Activated CD8-positive, alpha-beta T cell treated with anti-CD3 and anti-CD28 coated beads for 36 hours (primary cell): ENCODE results near the gene MVD. TPM values are rescaled to one million over a fixed set of nuclear protein-coding genes. Genes with fewer than 3 reads are reported as not detected.

Experiments
- ATAC-seq: fragments of 200-7000 bp; cut with Tn5 transposase; one replicate; pipeline ENCODE4 v1.10.0; 2021; ENCODE audit warnings: mild to moderate bottlenecking, moderate library complexity
- CTCF ChIA-PET: fragments of 350-600 bp; sonication (Branson Sonifier 250); formaldehyde crosslinking; loops from one replicate; lab custom pipeline; 2021; ENCODE audit warnings: antibody characterized with exemption; lab: Charles Lee
- POLR2A ChIA-PET: fragments of 350-600 bp; sonication (Branson Sonifier 250); formaldehyde crosslinking; loops from one replicate; lab custom pipeline; 2021; ENCODE audit warnings: antibody characterized with exemption; lab: Charles Lee
- DNase-seq: peaks from one replicate; pipeline ENCODE4 v3.0.0-alpha.2; 2020
- H3K27ac Mint-ChIP-seq: one replicate; pipeline ENCODE4 v1.8.0; 2021; ENCODE audit warnings: mild to moderate bottlenecking, mixed read lengths
- H3K27me3 Mint-ChIP-seq: one replicate; pipeline ENCODE4 v1.8.0; 2021; ENCODE audit warnings: mixed read lengths
- H3K36me3 Mint-ChIP-seq: one replicate; pipeline ENCODE4 v1.8.0; 2021; ENCODE audit warnings: low read depth, mixed read lengths
- H3K4me1 Mint-ChIP-seq: one replicate; pipeline ENCODE4 v1.8.0; 2021; ENCODE audit warnings: low read depth, mixed read lengths
- H3K4me3 Mint-ChIP-seq: one replicate; pipeline ENCODE4 v1.8.0; 2021; ENCODE audit warnings: mild to moderate bottlenecking, moderate library complexity, mixed read lengths
- H3K9me3 Mint-ChIP-seq: one replicate; pipeline ENCODE4 v1.8.0; 2021; ENCODE audit warnings: mixed read lengths
- intact Hi-C: fragments of 100-400 bp; cut with micrococcal nuclease; formaldehyde crosslinking; loops from one replicate; pipeline ENCODE4 v1.10.0; 2022
- total RNA-seq, 2 experiments: library from RNA; stranded (reverse); gene quantifications; one replicate each; pipeline ENCODE4 v1.2.3, GENCODE V29; 2021
- TF ChIP-seq, protein P1 (sequence below): fragments of 200-600 bp; IDR thresholded peaks from one replicate; pipeline ENCODE4 v1.8.0; 2022; ENCODE audit warnings: antibody characterized with exemption, mild to moderate bottlenecking

MVD gene
- total RNA-seq, 2 experiments from 2014 or later = 83.1 to 89.9 TPM

DNA sequence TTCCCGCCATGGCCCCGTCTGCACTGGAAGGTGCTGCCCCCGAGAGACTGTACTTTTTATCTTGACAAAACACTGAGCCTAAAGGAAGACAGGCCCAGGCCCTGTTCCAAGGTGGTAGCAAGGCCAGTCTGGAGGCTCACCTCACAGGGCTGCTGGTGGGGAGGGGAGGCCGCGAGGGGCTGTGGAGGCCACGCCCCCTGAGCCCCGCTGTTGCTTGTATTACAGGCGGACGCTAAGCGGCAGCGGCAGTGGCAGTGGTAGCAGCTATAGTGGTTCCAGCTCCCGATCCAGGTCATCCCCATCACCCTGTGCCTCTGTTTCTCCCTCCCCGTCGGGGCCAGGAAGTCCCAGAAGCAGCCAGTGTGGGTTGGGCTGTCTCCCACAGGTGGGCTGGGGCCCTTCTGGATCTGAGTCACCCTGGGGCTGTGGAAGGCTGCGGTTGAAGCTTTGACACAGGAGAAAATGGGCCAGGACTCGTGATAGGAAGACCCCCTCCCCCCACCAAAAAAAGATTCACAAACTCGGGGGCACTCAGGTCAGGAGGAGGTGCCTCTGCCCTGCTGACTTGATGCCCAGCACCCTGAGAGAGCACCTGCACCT is 37.8 kb downstream of the MVD start:
- H3K9me3 Mint-ChIP-seq = no peaks in the 10 kb centered on the region
- H3K4me1 Mint-ChIP-seq = peaks cover 12% of the 10 kb centered on the region
- DNase-seq (no peak), ATAC-seq (no peak)
- H3K27me3 Mint-ChIP-seq = no peaks in the 10 kb centered on the region
- intact Hi-C loops = no loop called here
- TF ChIP-seq, protein P1, sequence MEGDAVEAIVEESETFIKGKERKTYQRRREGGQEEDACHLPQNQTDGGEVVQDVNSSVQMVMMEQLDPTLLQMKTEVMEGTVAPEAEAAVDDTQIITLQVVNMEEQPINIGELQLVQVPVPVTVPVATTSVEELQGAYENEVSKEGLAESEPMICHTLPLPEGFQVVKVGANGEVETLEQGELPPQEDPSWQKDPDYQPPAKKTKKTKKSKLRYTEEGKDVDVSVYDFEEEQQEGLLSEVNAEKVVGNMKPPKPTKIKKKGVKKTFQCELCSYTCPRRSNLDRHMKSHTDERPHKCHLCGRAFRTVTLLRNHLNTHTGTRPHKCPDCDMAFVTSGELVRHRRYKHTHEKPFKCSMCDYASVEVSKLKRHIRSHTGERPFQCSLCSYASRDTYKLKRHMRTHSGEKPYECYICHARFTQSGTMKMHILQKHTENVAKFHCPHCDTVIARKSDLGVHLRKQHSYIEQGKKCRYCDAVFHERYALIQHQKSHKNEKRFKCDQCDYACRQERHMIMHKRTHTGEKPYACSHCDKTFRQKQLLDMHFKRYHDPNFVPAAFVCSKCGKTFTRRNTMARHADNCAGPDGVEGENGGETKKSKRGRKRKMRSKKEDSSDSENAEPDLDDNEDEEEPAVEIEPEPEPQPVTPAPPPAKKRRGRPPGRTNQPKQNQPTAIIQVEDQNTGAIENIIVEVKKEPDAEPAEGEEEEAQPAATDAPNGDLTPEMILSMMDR = no peak
- no peak overlapping the region for H3K27ac Mint-ChIP-seq
- H3K4me3 Mint-ChIP-seq = no peak overlapping the region
- POLR2A ChIA-PET = interaction anchor here (1.0 kb wide), 1 partner anchor 12 kb away, joined by 3 read pairs; no protein-coding TSS in a partner anchor
- CTCF ChIA-PET = interaction anchor here (1.3 kb wide), 1 partner anchor 60 kb away, joined by 3 read pairs; no protein-coding TSS in a partner anchor
- peaks cover 33% of the 10 kb centered on the region for H3K36me3 Mint-ChIP-seq

DNA sequence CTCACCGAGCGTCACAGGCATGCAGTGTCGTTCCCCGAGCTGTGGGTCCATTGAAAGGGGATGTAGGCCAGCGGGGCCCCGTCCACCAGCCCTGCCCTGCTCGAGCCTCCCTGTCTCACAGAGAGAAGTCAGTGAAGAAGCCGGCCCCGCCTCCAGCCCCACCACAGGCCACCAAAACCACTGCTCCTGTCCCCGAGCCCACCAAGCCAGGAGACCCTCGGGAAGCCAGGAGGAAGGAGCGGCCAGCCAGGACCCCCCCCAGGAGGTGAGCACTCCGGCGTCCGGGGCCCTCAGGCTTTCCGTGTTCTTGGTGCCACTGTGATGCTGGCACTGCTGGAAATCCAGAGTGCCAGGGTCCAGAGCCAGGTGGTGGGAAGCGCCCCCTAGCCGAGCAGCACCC is 38.4 kb downstream of the MVD start:
- ChIA-PET CTCF (interaction anchor here (1.3 kb wide), 1 partner anchor 61 kb away, joined by 3 read pairs; no protein-coding TSS in a partner anchor), POLR2A (interaction anchor here (1.0 kb wide), 1 partner anchor 12 kb away, joined by 3 read pairs; no protein-coding TSS in a partner anchor)
- Mint-ChIP-seq H3K9me3 (no peaks in the 10 kb centered on the region), H3K4me3 (no peak overlapping the region), H3K36me3 (peaks cover 39% of the 10 kb centered on the region), H3K27me3 (no peaks in the 10 kb centered on the region), H3K27ac (no peak overlapping the region), H3K4me1 (peaks cover 18% of the 10 kb centered on the region)
- TF ChIP-seq, protein P1 = no peak
- ATAC-seq (no peak), DNase-seq (no peak)
- intact Hi-C loops = no loop called here

GRCh38 chr16:88623858-88624257 is 39.0 kb downstream of the MVD start:
- H3K4me3 Mint-ChIP-seq = no peak overlapping the region
- ATAC-seq = no peak
- H3K27me3 Mint-ChIP-seq = no peaks in the 10 kb centered on the region
- peaks cover 24% of the 10 kb centered on the region for H3K4me1 Mint-ChIP-seq
- no peak for DNase-seq
- intact Hi-C loops = no loop called here
- ChIA-PET CTCF (no interaction called here), POLR2A (no interaction called here)
- no peaks in the 10 kb centered on the region for H3K9me3 Mint-ChIP-seq
- H3K36me3 Mint-ChIP-seq = peaks cover 41% of the 10 kb centered on the region
- H3K27ac Mint-ChIP-seq = no peak overlapping the region
- TF ChIP-seq, protein P1 = no peak

- ATAC-seq (no peak), DNase-seq (no peak)
- CTCF ChIA-PET = no interaction called here
- H3K27me3 Mint-ChIP-seq = no peaks in the 10 kb centered on the region
- POLR2A ChIA-PET = no interaction called here
- intact Hi-C loops = no loop called here
- H3K27ac Mint-ChIP-seq = no peak overlapping the region
- TF ChIP-seq, protein P1 = no peak
- H3K4me3 Mint-ChIP-seq = no peak overlapping the region
- H3K9me3 Mint-ChIP-seq = no peaks in the 10 kb centered on the region
- H3K36me3 Mint-ChIP-seq = peaks cover 41% of the 10 kb centered on the region
- H3K4me1 Mint-ChIP-seq = peaks cover 25% of the 10 kb centered on the region
These were observed 40.0 kb downstream of the MVD start for GRCh38 chr16:88622866-88623265.

DNA sequence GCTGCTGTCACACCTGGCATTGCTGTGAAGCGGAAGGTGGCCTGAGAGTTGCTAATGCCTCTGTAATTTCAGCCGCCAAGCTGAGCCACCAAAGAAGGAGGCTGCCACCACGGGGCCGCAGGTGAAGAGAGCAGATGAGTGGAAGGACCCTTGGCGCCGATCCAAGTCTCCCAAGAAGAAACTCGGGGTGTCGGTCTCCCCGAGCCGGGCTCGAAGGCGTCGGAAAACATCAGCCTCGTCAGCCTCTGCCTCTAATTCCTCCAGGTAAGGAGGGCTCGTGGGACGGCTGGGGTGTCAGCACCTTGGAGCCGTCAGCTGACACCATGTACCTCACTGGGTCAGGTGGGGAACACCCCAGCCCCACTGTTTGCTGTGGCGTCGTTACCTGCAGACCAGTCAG is 40.8 kb downstream of the MVD start:
- no peak for ATAC-seq
- H3K9me3 Mint-ChIP-seq = no peaks in the 10 kb centered on the region
- H3K27ac Mint-ChIP-seq = no peak overlapping the region
- POLR2A ChIA-PET = no interaction called here
- DNase-seq = no peak
- intact Hi-C loops = no loop called here
- CTCF ChIA-PET = no interaction called here
- peaks cover 35% of the 10 kb centered on the region for H3K36me3 Mint-ChIP-seq
- H3K4me3 Mint-ChIP-seq = no peak overlapping the region
- TF ChIP-seq, protein P1 = no peak
- no peaks in the 10 kb centered on the region for H3K27me3 Mint-ChIP-seq
- peaks cover 25% of the 10 kb centered on the region for H3K4me1 Mint-ChIP-seq
